ENCODE data around the gene CD38. TPM values are rescaled to one million over a fixed set of nuclear protein-coding genes. Genes with fewer than 3 reads are reported as not detected.

CD38 gene
- total RNA-seq, 1 donor from 2014 or later, result 0.15 TPM

- Mint-ChIP-seq H3K27me3 (ENCODE audit: unreplicated experiment) (no peaks in the 10 kb centered on the region), H3K36me3 (ENCODE audit: low read depth, unreplicated experiment) (no peaks in the 10 kb centered on the region), H3K4me1 (ENCODE audit: unreplicated experiment) (no peaks in the 10 kb centered on the region), H3K9me3 (ENCODE audit: unreplicated experiment) (no peaks in the 10 kb centered on the region), H3K4me3 (ENCODE audit: unreplicated experiment) (no peak overlapping the region), H3K27ac (ENCODE audit: unreplicated experiment) (no peak overlapping the region)
- DNase-seq (ENCODE audit: low spot score), result no peak
- TF ChIP-seq, protein P1, sequence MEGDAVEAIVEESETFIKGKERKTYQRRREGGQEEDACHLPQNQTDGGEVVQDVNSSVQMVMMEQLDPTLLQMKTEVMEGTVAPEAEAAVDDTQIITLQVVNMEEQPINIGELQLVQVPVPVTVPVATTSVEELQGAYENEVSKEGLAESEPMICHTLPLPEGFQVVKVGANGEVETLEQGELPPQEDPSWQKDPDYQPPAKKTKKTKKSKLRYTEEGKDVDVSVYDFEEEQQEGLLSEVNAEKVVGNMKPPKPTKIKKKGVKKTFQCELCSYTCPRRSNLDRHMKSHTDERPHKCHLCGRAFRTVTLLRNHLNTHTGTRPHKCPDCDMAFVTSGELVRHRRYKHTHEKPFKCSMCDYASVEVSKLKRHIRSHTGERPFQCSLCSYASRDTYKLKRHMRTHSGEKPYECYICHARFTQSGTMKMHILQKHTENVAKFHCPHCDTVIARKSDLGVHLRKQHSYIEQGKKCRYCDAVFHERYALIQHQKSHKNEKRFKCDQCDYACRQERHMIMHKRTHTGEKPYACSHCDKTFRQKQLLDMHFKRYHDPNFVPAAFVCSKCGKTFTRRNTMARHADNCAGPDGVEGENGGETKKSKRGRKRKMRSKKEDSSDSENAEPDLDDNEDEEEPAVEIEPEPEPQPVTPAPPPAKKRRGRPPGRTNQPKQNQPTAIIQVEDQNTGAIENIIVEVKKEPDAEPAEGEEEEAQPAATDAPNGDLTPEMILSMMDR (IDR thresholded peaks at IDR 0.05; ENCODE audit: unreplicated experiment), result no peak
These were observed 121.4 kb downstream of the CD38 start for GRCh38 chr4:15899511-15899910.

- Mint-ChIP-seq H3K4me3 (ENCODE audit: unreplicated experiment) (no peak overlapping the region), H3K36me3 (ENCODE audit: low read depth, unreplicated experiment) (no peaks in the 10 kb centered on the region), H3K27me3 (ENCODE audit: unreplicated experiment) (no peaks in the 10 kb centered on the region), H3K9me3 (ENCODE audit: unreplicated experiment) (no peaks in the 10 kb centered on the region), H3K4me1 (ENCODE audit: unreplicated experiment) (no peaks in the 10 kb centered on the region), H3K27ac (ENCODE audit: unreplicated experiment) (no peak overlapping the region)
- TF ChIP-seq, protein P1 (IDR thresholded peaks at IDR 0.05; ENCODE audit: unreplicated experiment), result no peak
- no peak for DNase-seq (ENCODE audit: low spot score)
These were observed 122.9 kb downstream of the CD38 start for GRCh38 chr4:15901007-15901406.

GRCh38 chr4:15901998-15902397 lies 123.9 kb downstream of the CD38 start:
- Mint-ChIP-seq H3K9me3 (ENCODE audit: unreplicated experiment) (no peaks in the 10 kb centered on the region), H3K4me1 (ENCODE audit: unreplicated experiment) (no peaks in the 10 kb centered on the region), H3K36me3 (ENCODE audit: low read depth, unreplicated experiment) (no peaks in the 10 kb centered on the region), H3K4me3 (ENCODE audit: unreplicated experiment) (no peak overlapping the region), H3K27ac (ENCODE audit: unreplicated experiment) (no peak overlapping the region), H3K27me3 (ENCODE audit: unreplicated experiment) (no peaks in the 10 kb centered on the region)
- TF ChIP-seq, protein P1 (IDR thresholded peaks at IDR 0.05; ENCODE audit: unreplicated experiment), result no peak
- DNase-seq (ENCODE audit: low spot score), result no peak

GRCh38 chr4:15902746-15903145 lies 124.6 kb downstream of the CD38 start:
- no peaks in the 10 kb centered on the region for H3K36me3 Mint-ChIP-seq (ENCODE audit: low read depth, unreplicated experiment)
- H3K9me3 Mint-ChIP-seq (ENCODE audit: unreplicated experiment), result no peaks in the 10 kb centered on the region
- TF ChIP-seq, protein P1 (IDR thresholded peaks at IDR 0.05; ENCODE audit: unreplicated experiment), result no peak
- no peaks in the 10 kb centered on the region for H3K27me3 Mint-ChIP-seq (ENCODE audit: unreplicated experiment)
- H3K4me3 Mint-ChIP-seq (ENCODE audit: unreplicated experiment), result no peak overlapping the region
- no peaks in the 10 kb centered on the region for H3K4me1 Mint-ChIP-seq (ENCODE audit: unreplicated experiment)
- DNase-seq (ENCODE audit: low spot score), result no peak
- no peak overlapping the region for H3K27ac Mint-ChIP-seq (ENCODE audit: unreplicated experiment)

Other genes with a start within 250 kb of the CD38 start
- 60.6 TPM for gene FBXL5, start 123.0 kb upstream of the CD38 start, total RNA-seq (ENCODE audit: unreplicated experiment)
- gene FAM200B, start 96.5 kb upstream of the CD38 start, total RNA-seq (ENCODE audit: unreplicated experiment), result 22.8 TPM
- gene BST1, start 75.3 kb upstream of the CD38 start, total RNA-seq (ENCODE audit: unreplicated experiment), result 12.6 TPM
- not detected for gene FGFBP1, start 160.4 kb downstream of the CD38 start, total RNA-seq (ENCODE audit: unreplicated experiment)
- gene FGFBP2, start 184.8 kb downstream of the CD38 start, total RNA-seq (ENCODE audit: unreplicated experiment), result not detected

All from endothelial cell (in vitro differentiated cells).